Duodenal mucosa (tissue), 2 donors: ENCODE data around the gene TMEM14A.
"Not testable (repeated sequence)": the region's sequence is repeated elsewhere in the genome, so short reads cannot be mapped to it uniquely, and the experiment has no call there.

Source experiments
- H3K27ac ChIP-seq: one replicate; pipeline ENCODE4 v1.7.0; 2013; ENCODE audit warnings: low read depth, low read length
- H3K27me3 ChIP-seq, 2 donors: one replicate each; pipeline ENCODE4 v1.7.0; 2013; ENCODE audit warnings: low read length in 2 of 2, control low read depth in 1 of 2; ENCODE audit not compliant: insufficient read depth in 2 of 2, control insufficient read depth in 1 of 2
- H3K36me3 ChIP-seq, 2 donors: one replicate each; pipeline ENCODE4 v1.7.0; 2013; ENCODE audit warnings: low read length in 2 of 2, control low read depth in 1 of 2; ENCODE audit not compliant: insufficient read depth in 2 of 2, control insufficient read depth in 1 of 2
- H3K4me1 ChIP-seq, 2 donors: one replicate each; pipeline ENCODE4 v1.7.0; 2013; ENCODE audit warnings: low read length in 2 of 2, control low read depth in 1 of 2; ENCODE audit not compliant: insufficient read depth in 2 of 2, control insufficient read depth in 1 of 2
- H3K4me3 ChIP-seq, 2 donors: one replicate each; pipeline ENCODE4 v1.7.0; 2013; ENCODE audit warnings: low read length in 2 of 2, low read depth in 1 of 2
- H3K9ac ChIP-seq, 2 donors: one replicate each; pipeline ENCODE4 v1.7.0; 2013; ENCODE audit warnings: low read length in 2 of 2, low read depth in 1 of 2
- H3K9me3 ChIP-seq, 2 donors: one replicate each; pipeline ENCODE4 v1.7.0; 2013; ENCODE audit warnings: low read length in 2 of 2, control low read depth in 1 of 2; ENCODE audit not compliant: control insufficient read depth in 1 of 2

TMEM14A gene

GRCh38 chr6:52666071-52666470 is 4.8 kb upstream of the TMEM14A start:
- Histone ChIP-seq H3K4me3 (peak overlapping the region; percentile 86 to 89), H3K9ac (peak overlapping the region; percentile 80 to 81), H3K27me3 (no peaks in the 10 kb centered on the region), H3K9me3 (no peaks in the 10 kb centered on the region), H3K27ac (no peak overlapping the region), H3K36me3 (no peaks in the 10 kb centered on the region), H3K4me1 (peaks cover 32 to 36% of the 10 kb centered on the region in 2 donors)

- Histone ChIP-seq H3K4me3 (peak overlapping the region; percentile 86 to 89), H3K9me3 (no peaks in the 10 kb centered on the region), H3K9ac (no peak overlapping the region), H3K36me3 (no peaks in the 10 kb centered on the region), H3K4me1 (peaks cover 35 to 40% of the 10 kb centered on the region in 2 donors), H3K27me3 (no peaks in the 10 kb centered on the region), H3K27ac (no peak overlapping the region)
Measured at GRCh38 chr6:52666523-52666922, 4.4 kb upstream of the TMEM14A start.

DNA sequence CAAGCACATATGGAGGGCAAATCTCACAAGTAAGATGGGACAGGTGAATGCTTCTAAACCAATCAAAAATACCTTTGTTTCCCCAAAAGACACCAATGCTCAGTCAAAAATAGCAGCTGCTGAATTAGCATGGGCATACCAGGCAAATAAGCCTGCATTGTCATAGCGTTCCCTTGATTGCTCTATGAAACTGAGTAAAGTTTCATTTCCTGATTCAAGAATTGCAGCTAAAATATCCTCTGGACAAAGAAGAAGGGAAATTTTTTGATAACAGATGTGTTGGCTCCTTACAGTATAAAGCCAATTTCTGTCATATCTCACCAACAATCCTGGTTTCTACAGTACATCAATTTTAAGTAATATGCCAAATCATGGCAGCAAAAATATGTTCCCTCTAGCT is 3.3 kb upstream of the TMEM14A start:
- Histone ChIP-seq H3K36me3 (no peaks in the 10 kb centered on the region), H3K4me3 (peak overlapping the region in 1 of 2 donors; percentile 33), H3K9ac (no peak overlapping the region), H3K27me3 (no peaks in the 10 kb centered on the region), H3K4me1 (peaks cover 45 to 46% of the 10 kb centered on the region in 2 donors), H3K27ac (no peak overlapping the region), H3K9me3 (no peaks in the 10 kb centered on the region)

DNA sequence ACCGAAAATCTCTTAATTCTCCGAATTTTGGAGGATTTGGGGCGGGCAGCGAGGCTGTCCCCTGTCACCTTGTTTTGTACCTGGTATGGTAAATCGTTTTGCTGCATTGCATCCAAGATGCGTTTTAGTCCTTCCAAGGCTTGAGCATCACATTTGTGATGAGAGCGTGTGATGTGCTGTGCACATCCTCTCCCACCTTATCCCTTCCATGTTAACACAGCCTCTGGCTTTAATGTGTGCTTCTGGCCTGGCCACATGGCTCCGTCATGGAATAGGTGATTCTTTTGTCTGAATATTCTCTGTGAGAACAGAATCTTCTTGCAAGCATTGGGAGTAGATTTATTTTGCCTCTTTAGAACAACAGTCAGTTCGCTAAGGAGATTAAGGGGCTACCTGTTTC is 763 bp downstream of the TMEM14A start:
- H3K36me3 ChIP-seq: peaks cover 0 to 1% of the 10 kb centered on the region in 2 donors
- H3K9me3 ChIP-seq: no peaks in the 10 kb centered on the region
- H3K4me3 ChIP-seq: peak overlapping the region; percentile 88 to 92
- H3K27ac ChIP-seq: no peak overlapping the region
- H3K9ac ChIP-seq: peak overlapping the region; percentile 76 to 86
- peaks cover 29 to 33% of the 10 kb centered on the region in 2 donors for H3K4me1 ChIP-seq
- H3K27me3 ChIP-seq: no peaks in the 10 kb centered on the region

GRCh38 chr6:52672412-52673025 is 1.6 kb downstream of the TMEM14A start:
- H3K36me3 ChIP-seq: peaks cover 0 to 5% of the 10 kb centered on the region in 2 donors
- H3K4me1 ChIP-seq: peaks cover 24 to 27% of the 10 kb centered on the region in 2 donors
- H3K9ac ChIP-seq: no peak overlapping the region
- no peak overlapping the region for H3K4me3 ChIP-seq
- H3K27me3 ChIP-seq: no peaks in the 10 kb centered on the region
- no peaks in the 10 kb centered on the region for H3K9me3 ChIP-seq
- H3K27ac ChIP-seq: no peak overlapping the region

DNA sequence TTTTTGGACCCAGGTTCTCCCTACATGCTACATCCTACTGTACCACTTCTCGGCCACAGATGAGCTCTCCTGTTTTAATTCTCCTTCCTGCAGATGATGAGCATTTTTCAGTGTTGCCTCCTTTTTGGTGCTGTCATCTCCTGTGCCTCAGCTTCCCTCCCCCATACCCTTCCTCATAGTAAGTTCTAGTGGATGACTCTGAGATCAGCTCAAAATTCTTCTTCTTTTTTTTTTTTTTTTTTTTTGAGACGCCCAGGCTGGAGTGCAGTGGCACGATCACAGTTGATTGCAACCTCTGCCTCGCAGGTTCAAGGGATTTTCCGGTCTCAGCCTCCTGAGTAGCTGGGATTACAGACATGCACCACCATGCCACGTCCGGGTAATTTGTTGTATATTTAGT is 3.8 kb downstream of the TMEM14A start:
- Histone ChIP-seq H3K9me3 (no peaks in the 10 kb centered on the region), H3K36me3 (peaks cover 3 to 16% of the 10 kb centered on the region in 2 donors), H3K4me3 (no peak overlapping the region), H3K9ac (no peak overlapping the region), H3K27ac (no peak overlapping the region), H3K4me1 (peaks cover 21% of the 10 kb centered on the region in 2 donors), H3K27me3 (no peaks in the 10 kb centered on the region)

GRCh38 chr6:52675372-52675771 is 4.5 kb downstream of the TMEM14A start:
- Histone ChIP-seq H3K9me3 (no peaks in the 10 kb centered on the region), H3K9ac (no peak overlapping the region), H3K4me3 (no peak overlapping the region), H3K27me3 (no peaks in the 10 kb centered on the region), H3K4me1 (peaks cover 18 to 20% of the 10 kb centered on the region in 2 donors), H3K36me3 (peaks cover 3 to 19% of the 10 kb centered on the region in 2 donors), H3K27ac (no peak overlapping the region)

- H3K4me1 ChIP-seq: peaks cover 8 to 12% of the 10 kb centered on the region in 2 donors
- H3K4me3 ChIP-seq, H3K27me3 ChIP-seq, H3K9ac ChIP-seq, H3K9me3 ChIP-seq, H3K27ac ChIP-seq: not testable (repeated sequence)
- H3K36me3 ChIP-seq: peaks cover 10 to 29% of the 10 kb centered on the region in 2 donors
Measured at GRCh38 chr6:52676631-52677030, 5.7 kb downstream of the TMEM14A start.

- no peak overlapping the region for H3K27ac ChIP-seq
- H3K9ac ChIP-seq: no peak overlapping the region
- H3K9me3 ChIP-seq: no peaks in the 10 kb centered on the region
- H3K36me3 ChIP-seq: peaks cover 10 to 46% of the 10 kb centered on the region in 2 donors
- no peaks in the 10 kb centered on the region for H3K27me3 ChIP-seq
- H3K4me3 ChIP-seq: no peak overlapping the region
- H3K4me1 ChIP-seq: no peaks in the 10 kb centered on the region
Measured at GRCh38 chr6:52681416-52681815, 10.5 kb downstream of the TMEM14A start.

DNA sequence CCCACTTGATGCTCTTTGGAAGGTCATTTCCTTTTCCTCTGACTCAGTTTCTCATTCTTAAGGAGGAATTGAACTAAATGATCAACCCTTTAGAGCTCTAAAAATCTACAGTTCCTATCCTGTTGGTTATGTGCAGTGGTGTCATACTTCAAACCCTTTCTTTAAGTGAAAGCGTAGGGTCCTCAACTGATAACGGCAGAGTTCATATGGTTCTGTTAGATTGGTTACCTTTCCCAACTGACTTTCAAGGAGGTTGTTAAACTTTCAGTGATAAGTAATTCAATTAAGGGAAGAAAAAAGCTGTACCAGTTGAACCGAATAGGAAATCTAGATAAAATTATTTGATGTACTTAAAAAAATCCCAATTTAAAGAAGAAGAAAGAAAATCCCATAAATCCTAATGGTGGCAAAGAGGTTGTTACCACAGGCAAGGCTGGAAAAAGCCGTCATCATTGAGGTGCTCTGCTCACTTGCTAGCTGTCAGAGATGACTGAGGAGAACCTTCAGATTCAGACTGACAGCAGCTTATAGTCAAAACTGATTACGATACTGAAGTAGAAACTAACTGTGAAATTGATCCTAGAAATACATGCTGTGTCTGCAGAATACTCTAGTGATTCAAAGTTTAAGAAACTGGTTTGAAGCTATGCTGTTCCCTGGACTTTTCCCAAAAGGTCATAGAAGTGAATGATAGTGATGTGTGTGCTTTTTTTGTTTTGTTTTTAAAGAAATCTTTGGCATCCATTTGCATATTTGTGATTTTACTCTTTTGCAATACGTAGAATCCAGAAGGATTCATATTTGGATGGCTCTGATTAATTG is 16.2 kb downstream of the TMEM14A start:
- Histone ChIP-seq H3K27ac (no peak overlapping the region), H3K9me3 (no peaks in the 10 kb centered on the region), H3K27me3 (no peaks in the 10 kb centered on the region), H3K36me3 (peaks cover 0 to 13% of the 10 kb centered on the region in 2 donors), H3K4me3 (no peak overlapping the region), H3K9ac (no peak overlapping the region), H3K4me1 (peaks cover 5 to 14% of the 10 kb centered on the region in 2 donors)
